Activated CD4-positive, alpha-beta T cell treated with anti-CD3 and anti-CD28 coated beads for 48 hours (primary cell): ENCODE measurements around the gene UQCRQ.
"Not testable (repeated sequence)": the region's sequence is repeated elsewhere in the genome, so short reads cannot be mapped to it uniquely, and the experiment has no call there.

Experiments
- DNase-seq: peaks from one replicate; pipeline ENCODE4 v3.0.0-alpha.2; 2020

The UQCRQ gene

GRCh38 chr5:132834057-132834456, 32.4 kb upstream of the UQCRQ start:
- DNase-seq = no peak

GRCh38 chr5:132836852-132837251, 29.6 kb upstream of the UQCRQ start:
- DNase-seq = no peak

- DNase-seq = no peak
These were observed 28.6 kb upstream of the UQCRQ start for GRCh38 chr5:132837868-132838267.

- no peak for DNase-seq
These were observed 27.7 kb upstream of the UQCRQ start for GRCh38 chr5:132838516-132839282.

GRCh38 chr5:132839426-132840301, 26.8 kb upstream of the UQCRQ start:
- no peak for DNase-seq

- DNase-seq = no peak
These were observed 26.1 kb upstream of the UQCRQ start for GRCh38 chr5:132840313-132840712.

GRCh38 chr5:132840896-132841295, 25.5 kb upstream of the UQCRQ start:
- no peak for DNase-seq

GRCh38 chr5:132841305-132841704, 25.1 kb upstream of the UQCRQ start:
- DNase-seq = no peak

GRCh38 chr5:132848270-132848669, 18.2 kb upstream of the UQCRQ start:
- no peak for DNase-seq

GRCh38 chr5:132849347-132849746, 17.1 kb upstream of the UQCRQ start:
- no peak for DNase-seq

- no peak for DNase-seq
These were observed 16.4 kb upstream of the UQCRQ start for GRCh38 chr5:132850066-132850465.

- DNase-seq = no peak
These were observed 13.1 kb upstream of the UQCRQ start for GRCh38 chr5:132853323-132853722.

- no peak for DNase-seq
These were observed 12.7 kb upstream of the UQCRQ start for GRCh38 chr5:132853790-132854189.

- DNase-seq = no peak
These were observed 12.1 kb upstream of the UQCRQ start for GRCh38 chr5:132854301-132854700.

- not testable (repeated sequence) for DNase-seq
These were observed 11.4 kb upstream of the UQCRQ start for GRCh38 chr5:132854992-132855391.

- no peak for DNase-seq
These were observed 10.4 kb upstream of the UQCRQ start for GRCh38 chr5:132856011-132856410.

- no peak for DNase-seq
These were observed 6.5 kb upstream of the UQCRQ start for GRCh38 chr5:132859889-132860437.

GRCh38 chr5:132860742-132861141, 5.7 kb upstream of the UQCRQ start:
- no peak for DNase-seq

- no peak for DNase-seq
These were observed 637 bp upstream of the UQCRQ start for GRCh38 chr5:132865668-132866341.

GRCh38 chr5:132867046-132867451, 607 bp downstream of the UQCRQ start:
- no peak for DNase-seq

- DNase-seq = no peak
These were observed 2.3 kb downstream of the UQCRQ start for GRCh38 chr5:132868754-132869153.

GRCh38 chr5:132870801-132871200, 4.4 kb downstream of the UQCRQ start:
- DNase-seq = no peak
